ENCODE data around the gene TNNI2. TPM values are rescaled to one million over a fixed set of nuclear protein-coding genes. Genes with fewer than 3 reads are reported as not detected.
A peak's percentile ranks its signal among the peaks of the same experiment; 100 is the strongest.

Gene TNNI2
- total RNA-seq, 2 donors from 2014 or later = not detected

DNA sequence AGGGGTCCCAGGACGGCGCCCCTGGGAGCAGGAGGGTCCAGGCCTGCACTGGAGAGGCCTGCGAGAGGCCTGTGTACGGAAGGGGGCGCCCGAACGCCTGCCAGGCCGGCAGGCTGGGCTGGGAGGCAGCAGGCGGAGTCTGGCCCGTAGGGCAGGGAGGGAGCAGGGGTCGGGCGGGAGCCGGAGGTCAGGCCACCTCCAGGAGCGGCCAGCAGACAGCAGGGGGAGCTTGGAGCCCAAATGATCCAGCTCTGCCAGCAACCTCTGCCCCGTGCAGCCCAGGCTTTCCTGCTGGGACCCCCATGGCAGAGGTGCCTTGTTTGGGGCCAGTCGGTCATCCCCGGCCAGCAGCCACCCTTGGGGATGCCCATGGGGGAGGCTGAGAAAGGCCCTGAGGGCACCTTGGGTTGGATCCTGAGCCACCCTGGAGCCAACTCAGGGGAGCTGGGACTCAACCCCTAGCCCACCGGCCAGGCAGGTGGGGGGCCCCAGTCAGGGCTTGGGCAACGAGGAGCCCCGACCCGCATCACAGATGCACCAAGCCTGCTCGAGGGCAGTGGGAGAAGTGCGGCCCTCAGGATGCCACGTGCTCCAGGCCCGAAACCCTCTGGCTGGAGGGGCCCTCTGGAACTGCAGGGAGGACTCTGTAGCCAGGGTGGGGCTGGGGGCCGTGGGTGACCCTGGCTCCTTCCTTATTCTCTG, 13.6 kb upstream of the TNNI2 start:
- Histone ChIP-seq H3K27me3 (ENCODE audit: control insufficient read depth, insufficient read depth, low read length, poor library complexity, severe bottlenecking) (peaks cover 23% of the 10 kb centered on the region), H3K9ac (ENCODE audit: extremely low read depth, low read length, poor library complexity, severe bottlenecking) (no peak overlapping the region), H3K36me3 (ENCODE audit: control insufficient read depth, insufficient read depth, low read length) (no peaks in the 10 kb centered on the region), H3K27ac (ENCODE audit: low read depth, low read length) (no peak overlapping the region), H3K9me3 (ENCODE audit: control insufficient read depth, low read length) (no peaks in the 10 kb centered on the region), H3K4me1 (ENCODE audit: control insufficient read depth, insufficient read depth, low read length) (no peaks in the 10 kb centered on the region), H3K4me3 (ENCODE audit: low read length) (no peak overlapping the region)
- Mint-ChIP-seq H3K4me3 (no peak overlapping the region), H3K27me3 (ENCODE audit: insufficient read depth) (peaks cover 26% of the 10 kb centered on the region), H3K4me1 (no peaks in the 10 kb centered on the region), H3K27ac (no peak overlapping the region), H3K9me3 (no peaks in the 10 kb centered on the region), H3K36me3 (ENCODE audit: low read depth) (no peaks in the 10 kb centered on the region)
- WGBS, 2 experiments (ENCODE audit: insufficient coverage in 1 of 2, insufficient read length in 1 of 2) = 41% methylated on average over 13 to 26 of the region's 26 CpGs
- DNase-seq = peak; percentile 97
- TF ChIP-seq, protein P1, sequence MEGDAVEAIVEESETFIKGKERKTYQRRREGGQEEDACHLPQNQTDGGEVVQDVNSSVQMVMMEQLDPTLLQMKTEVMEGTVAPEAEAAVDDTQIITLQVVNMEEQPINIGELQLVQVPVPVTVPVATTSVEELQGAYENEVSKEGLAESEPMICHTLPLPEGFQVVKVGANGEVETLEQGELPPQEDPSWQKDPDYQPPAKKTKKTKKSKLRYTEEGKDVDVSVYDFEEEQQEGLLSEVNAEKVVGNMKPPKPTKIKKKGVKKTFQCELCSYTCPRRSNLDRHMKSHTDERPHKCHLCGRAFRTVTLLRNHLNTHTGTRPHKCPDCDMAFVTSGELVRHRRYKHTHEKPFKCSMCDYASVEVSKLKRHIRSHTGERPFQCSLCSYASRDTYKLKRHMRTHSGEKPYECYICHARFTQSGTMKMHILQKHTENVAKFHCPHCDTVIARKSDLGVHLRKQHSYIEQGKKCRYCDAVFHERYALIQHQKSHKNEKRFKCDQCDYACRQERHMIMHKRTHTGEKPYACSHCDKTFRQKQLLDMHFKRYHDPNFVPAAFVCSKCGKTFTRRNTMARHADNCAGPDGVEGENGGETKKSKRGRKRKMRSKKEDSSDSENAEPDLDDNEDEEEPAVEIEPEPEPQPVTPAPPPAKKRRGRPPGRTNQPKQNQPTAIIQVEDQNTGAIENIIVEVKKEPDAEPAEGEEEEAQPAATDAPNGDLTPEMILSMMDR (conservative IDR thresholded peaks at IDR 0.05) = peak; percentile 94

DNA sequence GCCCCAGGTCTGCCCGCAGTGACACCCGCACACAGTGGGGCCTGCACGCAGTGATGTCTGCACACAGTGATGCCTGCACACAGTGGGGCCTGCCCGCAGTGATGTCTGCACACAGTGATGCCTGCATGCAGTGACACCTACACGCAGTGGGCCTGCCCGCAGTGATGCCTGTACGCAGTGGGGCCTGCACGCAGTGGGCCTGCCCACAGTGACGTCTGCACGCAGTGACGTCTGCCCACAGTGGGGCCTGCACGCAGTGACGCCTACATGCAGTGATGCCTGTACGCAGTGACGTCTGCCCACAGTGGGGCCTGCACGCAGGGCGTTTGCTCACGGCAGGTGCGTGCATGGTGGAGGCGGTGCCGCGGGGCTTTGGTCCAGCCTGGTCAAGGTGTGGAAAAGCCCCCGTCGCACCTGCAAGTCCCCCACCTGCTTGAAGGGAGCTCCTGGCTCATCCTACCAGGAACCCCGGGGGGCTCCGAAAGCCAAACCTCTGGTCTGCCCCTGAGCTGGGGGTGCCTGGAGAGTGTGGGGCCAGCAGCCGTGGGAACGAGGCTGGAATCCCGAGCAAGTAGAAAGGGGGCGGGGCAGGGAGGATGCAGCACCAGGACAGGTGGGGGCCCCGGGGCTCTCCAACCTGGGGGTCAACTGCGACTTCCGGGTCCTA, 12.9 kb upstream of the TNNI2 start:
- H3K36me3 ChIP-seq (ENCODE audit: control insufficient read depth, insufficient read depth, low read length) = no peaks in the 10 kb centered on the region
- peak; percentile 39 for DNase-seq
- no peaks in the 10 kb centered on the region for H3K36me3 Mint-ChIP-seq (ENCODE audit: low read depth)
- H3K9ac ChIP-seq (ENCODE audit: extremely low read depth, low read length, poor library complexity, severe bottlenecking) = no peak overlapping the region
- H3K4me1 Mint-ChIP-seq = no peaks in the 10 kb centered on the region
- H3K27ac ChIP-seq (ENCODE audit: low read depth, low read length) = no peak overlapping the region
- H3K9me3 Mint-ChIP-seq = no peaks in the 10 kb centered on the region
- TF ChIP-seq, protein P1 (conservative IDR thresholded peaks at IDR 0.05) = no peak
- H3K9me3 ChIP-seq (ENCODE audit: control insufficient read depth, low read length) = no peaks in the 10 kb centered on the region
- H3K27me3 Mint-ChIP-seq (ENCODE audit: insufficient read depth) = peaks cover 28% of the 10 kb centered on the region
- no peak overlapping the region for H3K27ac Mint-ChIP-seq
- no peaks in the 10 kb centered on the region for H3K4me1 ChIP-seq (ENCODE audit: control insufficient read depth, insufficient read depth, low read length)
- peaks cover 23% of the 10 kb centered on the region for H3K27me3 ChIP-seq (ENCODE audit: control insufficient read depth, insufficient read depth, low read length, poor library complexity, severe bottlenecking)
- H3K4me3 Mint-ChIP-seq = no peak overlapping the region
- WGBS, 2 experiments (ENCODE audit: insufficient coverage in 1 of 2, insufficient read length in 1 of 2) = 94% methylated on average over 16 to 33 of the region's 33 CpGs
- no peak overlapping the region for H3K4me3 ChIP-seq (ENCODE audit: low read length)

DNA sequence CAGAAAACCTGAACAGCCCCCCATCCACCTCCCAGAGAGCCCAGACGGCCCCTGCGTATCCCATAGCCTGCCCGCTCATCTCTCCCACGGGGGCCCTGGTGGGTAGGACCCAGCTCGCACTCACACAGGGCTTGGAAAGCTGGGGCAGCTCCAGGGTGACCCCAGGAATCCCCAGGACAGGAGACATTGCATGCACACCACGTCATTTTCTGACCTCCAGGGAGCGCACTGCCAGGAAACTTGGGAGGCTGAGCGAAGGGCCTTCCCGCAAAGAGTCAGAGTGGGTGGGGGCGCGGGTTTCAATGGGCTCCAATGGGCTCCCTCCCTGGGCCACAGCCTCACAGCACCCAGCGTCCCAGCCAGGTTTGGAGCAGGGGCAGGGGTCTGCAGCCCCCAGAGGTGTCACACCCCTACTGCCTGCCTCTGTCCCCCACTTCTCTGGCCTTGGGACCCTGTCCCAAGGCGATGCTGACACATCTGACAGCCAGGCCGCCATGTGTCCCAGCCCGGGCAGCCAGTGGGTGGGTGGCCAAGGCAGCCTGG, 12.2 kb upstream of the TNNI2 start:
- Histone ChIP-seq H3K27me3 (ENCODE audit: control insufficient read depth, insufficient read depth, low read length, poor library complexity, severe bottlenecking) (peaks cover 25% of the 10 kb centered on the region), H3K9me3 (ENCODE audit: control insufficient read depth, low read length) (no peaks in the 10 kb centered on the region), H3K4me1 (ENCODE audit: control insufficient read depth, insufficient read depth, low read length) (no peaks in the 10 kb centered on the region), H3K9ac (ENCODE audit: extremely low read depth, low read length, poor library complexity, severe bottlenecking) (no peak overlapping the region), H3K36me3 (ENCODE audit: control insufficient read depth, insufficient read depth, low read length) (no peaks in the 10 kb centered on the region), H3K4me3 (ENCODE audit: low read length) (no peak overlapping the region), H3K27ac (ENCODE audit: low read depth, low read length) (no peak overlapping the region)
- TF ChIP-seq, protein P1 (conservative IDR thresholded peaks at IDR 0.05) = peak; percentile 48
- WGBS, 2 experiments (ENCODE audit: insufficient coverage in 1 of 2, insufficient read length in 1 of 2) = 86 to 90% methylated on average over 11 to 15 of the region's 15 CpGs
- Mint-ChIP-seq H3K27me3 (ENCODE audit: insufficient read depth) (peaks cover 28% of the 10 kb centered on the region), H3K27ac (no peak overlapping the region), H3K4me3 (no peak overlapping the region), H3K9me3 (no peaks in the 10 kb centered on the region), H3K36me3 (ENCODE audit: low read depth) (no peaks in the 10 kb centered on the region), H3K4me1 (no peaks in the 10 kb centered on the region)
- peak; percentile 70 for DNase-seq

All from endodermal cell (in vitro differentiated cells).